GM12878 (cell line): Measurements from ENCODE around the gene IL11.

ENCODE experiments used
- CREB1 ChIP-seq: IDR thresholded peaks from 2 replicates; pipeline ENCODE4 v1.6.1; 2012; ENCODE audit warnings: low read depth, mild to moderate bottlenecking, inconsistent platforms
- FOXM1 ChIP-seq: IDR thresholded peaks from 2 replicates; pipeline ENCODE4 v1.6.1; 2012; ENCODE audit warnings: low read depth, mild to moderate bottlenecking, inconsistent platforms, low read length, moderate library complexity
- POLR2A ChIP-seq: IDR thresholded peaks from 2 replicates; pipeline ENCODE4 v1.6.1; 2011; ENCODE audit warnings: low read depth, mild to moderate bottlenecking, low read length
- POLR2AphosphoS5 ChIP-seq: IDR thresholded peaks from 2 replicates; pipeline ENCODE4 v1.6.1; 2011; ENCODE audit warnings: mild to moderate bottlenecking, low read length, inconsistent platforms
- TAF1 ChIP-seq: IDR thresholded peaks from 2 replicates; pipeline ENCODE4 v1.6.1; 2011; ENCODE audit warnings: mild to moderate bottlenecking, low read depth, low read length, borderline replicate concordance
- WRNIP1 ChIP-seq: IDR thresholded peaks from 2 replicates; pipeline ENCODE4 v1.6.1; 2011; ENCODE audit warnings: low read depth, low read length, improper control_type of control experiment, borderline replicate concordance
- TF ChIP-seq, protein P1 (sequence below): IDR thresholded peaks from 2 replicates; pipeline ENCODE4 v1.6.1; 2012; ENCODE audit warnings: mild to moderate bottlenecking, low read depth, low read length
- TF ChIP-seq, protein P2 (sequence below), 3 experiments: IDR thresholded peaks in 2 of 3; conservative IDR thresholded peaks in 1 of 3; 2 replicates each; pipeline ENCODE4 v1.5.1; 2011; ENCODE audit warnings: low read depth in 3 of 3, low read length in 3 of 3, mild to moderate bottlenecking in 3 of 3, control low read depth in 2 of 3, moderate library complexity in 2 of 3, inconsistent platforms in 1 of 3, mixed read lengths in 1 of 3; ENCODE audit not compliant: control insufficient read depth in 2 of 3, insufficient read depth in 1 of 3; ENCODE audit errors: extremely low read depth in 1 of 3

DNA sequence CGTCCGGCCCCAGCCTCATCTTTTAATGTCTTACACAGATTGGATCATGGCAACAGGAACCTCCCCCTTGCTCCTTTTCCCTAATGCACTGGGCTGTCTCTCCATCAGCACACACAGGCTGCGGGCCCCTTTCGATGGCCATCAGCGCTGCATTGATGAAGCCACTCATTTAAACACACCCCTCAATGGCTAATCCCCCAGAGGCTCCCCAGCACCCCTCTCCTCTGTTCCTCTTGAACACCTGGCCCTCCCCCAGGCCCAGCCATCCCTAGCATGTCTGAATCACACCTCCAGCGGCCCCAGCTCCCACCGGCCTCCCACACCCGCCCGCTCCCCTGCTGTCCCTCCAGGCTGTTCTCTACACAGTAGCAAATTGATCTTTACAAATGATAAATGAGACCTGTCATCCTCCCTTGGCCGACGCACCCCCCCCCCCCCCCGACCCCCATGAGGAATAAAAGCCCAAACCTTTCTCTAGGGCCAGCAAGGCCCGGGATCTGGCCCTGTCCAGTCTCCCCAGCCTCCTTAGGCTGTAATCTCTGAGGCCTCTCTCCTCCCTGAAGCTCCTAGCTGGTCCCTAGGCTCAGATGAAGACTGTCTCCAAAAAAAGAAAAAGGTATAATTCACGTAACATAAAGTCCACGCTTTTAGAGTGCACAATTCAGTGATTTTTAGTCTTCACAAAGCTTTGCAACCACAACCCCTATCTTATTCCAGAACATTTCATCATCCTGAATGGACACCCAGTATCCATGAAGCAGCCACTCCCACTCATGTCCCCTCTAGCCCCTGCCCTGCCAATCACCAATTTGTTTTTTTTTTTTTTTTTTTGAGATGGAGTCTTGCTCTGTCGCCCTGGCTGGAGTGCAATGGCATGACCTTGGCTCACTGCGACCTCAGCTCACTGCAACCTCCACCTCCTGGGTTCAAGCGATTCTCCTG is 22.8 kb upstream of the IL11 start:
- TF ChIP-seq WRNIP1 (no peak), TAF1 (no peak), CREB1 (no peak), FOXM1 (no peak), POLR2A (no peak), POLR2AphosphoS5 (no peak)
- TF ChIP-seq, protein P1, sequence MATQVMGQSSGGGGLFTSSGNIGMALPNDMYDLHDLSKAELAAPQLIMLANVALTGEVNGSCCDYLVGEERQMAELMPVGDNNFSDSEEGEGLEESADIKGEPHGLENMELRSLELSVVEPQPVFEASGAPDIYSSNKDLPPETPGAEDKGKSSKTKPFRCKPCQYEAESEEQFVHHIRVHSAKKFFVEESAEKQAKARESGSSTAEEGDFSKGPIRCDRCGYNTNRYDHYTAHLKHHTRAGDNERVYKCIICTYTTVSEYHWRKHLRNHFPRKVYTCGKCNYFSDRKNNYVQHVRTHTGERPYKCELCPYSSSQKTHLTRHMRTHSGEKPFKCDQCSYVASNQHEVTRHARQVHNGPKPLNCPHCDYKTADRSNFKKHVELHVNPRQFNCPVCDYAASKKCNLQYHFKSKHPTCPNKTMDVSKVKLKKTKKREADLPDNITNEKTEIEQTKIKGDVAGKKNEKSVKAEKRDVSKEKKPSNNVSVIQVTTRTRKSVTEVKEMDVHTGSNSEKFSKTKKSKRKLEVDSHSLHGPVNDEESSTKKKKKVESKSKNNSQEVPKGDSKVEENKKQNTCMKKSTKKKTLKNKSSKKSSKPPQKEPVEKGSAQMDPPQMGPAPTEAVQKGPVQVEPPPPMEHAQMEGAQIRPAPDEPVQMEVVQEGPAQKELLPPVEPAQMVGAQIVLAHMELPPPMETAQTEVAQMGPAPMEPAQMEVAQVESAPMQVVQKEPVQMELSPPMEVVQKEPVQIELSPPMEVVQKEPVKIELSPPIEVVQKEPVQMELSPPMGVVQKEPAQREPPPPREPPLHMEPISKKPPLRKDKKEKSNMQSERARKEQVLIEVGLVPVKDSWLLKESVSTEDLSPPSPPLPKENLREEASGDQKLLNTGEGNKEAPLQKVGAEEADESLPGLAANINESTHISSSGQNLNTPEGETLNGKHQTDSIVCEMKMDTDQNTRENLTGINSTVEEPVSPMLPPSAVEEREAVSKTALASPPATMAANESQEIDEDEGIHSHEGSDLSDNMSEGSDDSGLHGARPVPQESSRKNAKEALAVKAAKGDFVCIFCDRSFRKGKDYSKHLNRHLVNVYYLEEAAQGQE: no peak
- TF ChIP-seq, protein P2, sequence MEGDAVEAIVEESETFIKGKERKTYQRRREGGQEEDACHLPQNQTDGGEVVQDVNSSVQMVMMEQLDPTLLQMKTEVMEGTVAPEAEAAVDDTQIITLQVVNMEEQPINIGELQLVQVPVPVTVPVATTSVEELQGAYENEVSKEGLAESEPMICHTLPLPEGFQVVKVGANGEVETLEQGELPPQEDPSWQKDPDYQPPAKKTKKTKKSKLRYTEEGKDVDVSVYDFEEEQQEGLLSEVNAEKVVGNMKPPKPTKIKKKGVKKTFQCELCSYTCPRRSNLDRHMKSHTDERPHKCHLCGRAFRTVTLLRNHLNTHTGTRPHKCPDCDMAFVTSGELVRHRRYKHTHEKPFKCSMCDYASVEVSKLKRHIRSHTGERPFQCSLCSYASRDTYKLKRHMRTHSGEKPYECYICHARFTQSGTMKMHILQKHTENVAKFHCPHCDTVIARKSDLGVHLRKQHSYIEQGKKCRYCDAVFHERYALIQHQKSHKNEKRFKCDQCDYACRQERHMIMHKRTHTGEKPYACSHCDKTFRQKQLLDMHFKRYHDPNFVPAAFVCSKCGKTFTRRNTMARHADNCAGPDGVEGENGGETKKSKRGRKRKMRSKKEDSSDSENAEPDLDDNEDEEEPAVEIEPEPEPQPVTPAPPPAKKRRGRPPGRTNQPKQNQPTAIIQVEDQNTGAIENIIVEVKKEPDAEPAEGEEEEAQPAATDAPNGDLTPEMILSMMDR (IDR thresholded peaks at IDR 0.05 in 2 of 3, conservative IDR thresholded peaks at IDR 0.05 in 1 of 3; ENCODE audit: control insufficient read depth in 2 of 3, extremely low read depth in 1 of 3, insufficient read depth in 1 of 3, low read depth in 3 of 3, low read length in 3 of 3): no peak
